ENCODE data around the gene R3HCC1L.
"Not testable (repeated sequence)": the region's sequence is repeated elsewhere in the genome, so short reads cannot be mapped to it uniquely, and the experiment has no call there.

R3HCC1L gene

DNA sequence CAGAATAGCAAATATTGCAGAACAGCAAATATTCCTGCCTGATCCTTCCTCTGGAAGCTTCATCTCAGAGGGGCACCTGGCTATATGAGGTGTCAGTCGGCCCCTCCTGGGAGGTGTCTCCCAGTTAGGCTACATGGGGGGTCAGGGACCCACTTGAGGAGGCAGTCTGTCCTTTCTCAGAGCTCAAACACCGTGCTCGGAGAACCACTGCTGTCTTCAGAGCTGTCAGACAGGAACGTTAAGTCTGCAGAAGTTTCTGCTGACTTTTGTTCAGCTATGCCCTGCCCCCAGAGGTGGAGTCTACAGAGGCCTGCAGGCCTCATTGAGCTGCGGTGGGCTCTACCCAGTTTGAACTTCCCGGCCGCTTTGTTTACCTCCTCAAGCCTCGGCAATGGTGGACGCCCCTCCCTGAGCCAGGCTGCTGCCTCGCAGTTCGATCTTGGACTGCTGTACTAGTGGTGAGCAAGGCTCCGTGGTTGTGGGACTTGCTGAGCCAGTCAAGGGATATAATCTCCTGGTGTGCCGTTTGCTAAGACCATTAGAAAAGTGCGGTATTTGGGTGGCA, 48.0 kb downstream of the R3HCC1L start:
- DNase-seq = not testable (repeated sequence)

DNA sequence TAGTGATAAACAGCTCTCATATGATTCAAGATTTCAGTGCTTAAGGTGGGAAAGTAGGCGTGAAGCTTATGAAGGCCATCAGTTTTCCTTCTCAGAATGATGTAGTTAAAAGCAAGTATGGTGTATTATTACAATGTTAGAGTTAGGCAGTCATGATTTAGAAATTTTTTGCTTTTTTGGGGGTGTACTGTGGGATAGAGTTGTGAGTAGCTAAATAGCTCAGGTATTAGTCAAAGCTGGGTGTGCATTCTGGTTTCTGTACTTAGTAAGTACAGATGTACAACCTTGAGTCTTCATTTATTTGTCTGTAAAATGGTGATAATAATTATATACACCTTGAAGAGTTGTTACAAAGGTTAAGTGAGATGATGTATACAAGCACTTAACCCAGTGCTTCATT, 52.2 kb downstream of the R3HCC1L start:
- no peak for DNase-seq

DNA sequence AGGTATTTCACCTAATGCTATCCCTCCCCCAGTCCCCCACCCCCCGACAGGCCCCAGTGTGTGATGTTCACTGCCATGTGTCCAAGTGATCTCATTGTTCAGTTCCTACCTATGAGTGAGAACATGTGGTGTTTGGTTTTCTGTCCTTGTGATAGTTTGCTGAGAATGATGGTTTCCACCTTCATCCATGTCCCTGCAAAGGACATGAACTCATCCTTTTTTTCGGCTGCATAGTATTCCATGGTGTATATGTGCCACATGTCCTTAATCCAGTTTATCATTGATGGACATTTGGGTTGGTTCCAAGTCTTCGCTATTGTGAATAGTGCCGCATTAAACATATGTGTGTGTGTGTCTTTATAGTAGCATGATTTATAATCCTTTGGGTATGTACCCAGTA, 56.3 kb downstream of the R3HCC1L start:
- not testable (repeated sequence) for DNase-seq

DNA sequence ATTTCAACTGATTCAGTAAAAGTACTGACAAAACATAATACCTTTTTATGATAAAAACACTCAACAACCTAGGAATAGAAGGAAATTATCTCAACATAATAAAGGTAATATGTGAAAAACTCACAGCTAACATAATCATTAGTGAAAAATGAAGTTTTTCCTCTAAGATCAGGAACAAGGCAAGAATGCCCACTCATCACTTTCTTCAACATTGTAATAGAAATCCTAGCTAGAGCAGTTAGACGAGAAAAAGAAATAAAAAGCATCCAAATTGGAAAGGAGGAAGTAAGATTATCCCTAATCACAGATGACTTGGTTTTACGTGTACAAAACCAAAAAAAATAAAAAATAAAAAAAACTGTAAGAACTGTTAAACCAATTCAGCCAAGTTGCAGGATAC, 58.6 kb downstream of the R3HCC1L start:
- DNase-seq = no peak

DNA sequence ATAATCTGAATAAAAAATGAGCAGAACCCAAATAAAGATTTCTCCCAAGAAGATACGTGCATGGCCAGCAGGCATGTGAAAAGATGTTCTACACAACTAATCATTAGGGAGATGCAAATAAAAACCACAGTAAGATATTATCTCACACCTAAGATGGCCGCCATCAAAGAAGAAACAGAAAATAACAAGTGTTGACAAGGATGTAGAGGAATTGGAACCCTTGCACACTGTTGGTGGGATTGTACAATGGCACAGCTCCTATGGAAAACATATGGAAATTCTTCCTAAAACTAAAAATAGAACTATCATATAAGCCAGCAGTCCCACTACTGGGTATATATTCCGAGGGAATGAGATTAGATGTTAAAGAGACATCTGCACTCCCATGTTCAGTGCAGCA, 60.2 kb downstream of the R3HCC1L start:
- no peak for DNase-seq

DNA sequence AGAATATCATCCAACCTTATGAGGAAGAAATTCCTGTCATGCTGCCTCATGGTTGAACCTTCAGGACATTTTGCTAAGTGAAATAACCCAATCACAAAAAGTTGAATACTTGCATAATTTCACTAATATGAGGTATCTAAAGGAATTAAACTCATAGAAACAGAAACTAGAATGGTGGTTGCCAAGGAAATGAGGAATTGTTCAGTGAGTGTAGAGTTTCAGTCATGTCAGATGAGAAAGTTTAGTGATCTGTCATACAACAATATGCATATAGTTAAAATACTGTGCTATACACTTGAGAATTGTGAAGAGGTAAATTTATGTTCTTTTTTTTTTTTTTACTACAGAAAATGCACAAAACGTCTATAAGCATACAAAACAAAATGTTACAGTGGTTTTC, 60.7 kb downstream of the R3HCC1L start:
- DNase-seq = no peak

DNA sequence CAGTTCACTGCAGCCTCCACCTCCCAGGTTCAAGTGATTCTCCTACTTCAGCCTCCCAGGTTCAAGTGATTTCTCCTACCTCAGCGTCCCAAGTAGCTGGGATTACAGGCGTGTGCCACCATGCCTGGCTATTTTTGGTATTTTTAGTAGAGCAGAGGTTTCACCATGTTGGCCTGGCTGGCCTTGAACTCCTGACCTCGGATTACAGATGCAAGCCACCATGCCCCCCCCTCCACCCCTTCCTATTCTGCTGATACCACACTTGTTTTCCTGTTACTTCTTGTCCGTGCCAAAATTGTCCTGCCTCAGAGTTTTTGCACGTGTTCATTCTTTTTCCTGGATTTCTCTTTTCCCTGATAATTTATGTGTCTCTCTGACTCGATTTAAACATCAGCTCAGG, 62.5 kb downstream of the R3HCC1L start:
- DNase-seq = no peak

DNA sequence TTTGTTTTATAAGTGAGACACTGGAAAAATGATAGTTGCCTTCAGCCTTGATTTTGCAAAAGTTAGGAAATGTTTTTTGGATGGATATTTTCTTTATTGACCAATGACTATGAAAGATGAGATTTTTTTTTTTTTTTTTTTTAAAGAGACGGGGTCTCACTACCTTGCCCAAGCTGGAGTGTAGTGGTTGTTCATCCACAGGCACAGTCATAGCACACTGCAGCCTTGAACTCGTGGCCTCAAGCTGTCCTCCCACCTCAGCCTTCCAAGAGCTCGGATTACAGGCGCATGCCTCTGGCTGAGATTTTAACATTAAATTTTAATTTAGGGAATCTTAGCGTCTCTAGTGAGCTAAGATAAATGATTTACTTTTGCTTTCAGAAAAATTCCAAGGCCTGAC, 67.3 kb downstream of the R3HCC1L start:
- DNase-seq = no peak

DNA sequence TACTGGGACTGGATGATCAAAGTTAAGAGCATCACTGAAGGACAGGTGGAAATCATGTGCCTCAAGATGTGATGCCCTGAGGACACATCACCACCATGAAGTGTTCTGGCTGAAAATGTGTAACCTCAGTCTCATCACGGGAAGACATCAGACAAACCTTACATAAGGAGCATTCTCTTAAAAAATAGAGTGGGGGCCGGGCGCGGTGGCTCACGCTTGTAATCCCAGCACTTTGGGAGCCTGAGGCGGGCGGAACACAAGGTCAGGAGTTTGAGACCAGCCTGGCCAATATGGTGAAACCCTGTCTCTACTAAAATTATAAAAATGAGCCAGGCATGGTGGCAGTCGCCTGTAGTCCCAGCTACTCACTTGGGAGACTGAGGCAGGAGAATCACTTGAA, 67.9 kb downstream of the R3HCC1L start:
- DNase-seq = no peak

DNA sequence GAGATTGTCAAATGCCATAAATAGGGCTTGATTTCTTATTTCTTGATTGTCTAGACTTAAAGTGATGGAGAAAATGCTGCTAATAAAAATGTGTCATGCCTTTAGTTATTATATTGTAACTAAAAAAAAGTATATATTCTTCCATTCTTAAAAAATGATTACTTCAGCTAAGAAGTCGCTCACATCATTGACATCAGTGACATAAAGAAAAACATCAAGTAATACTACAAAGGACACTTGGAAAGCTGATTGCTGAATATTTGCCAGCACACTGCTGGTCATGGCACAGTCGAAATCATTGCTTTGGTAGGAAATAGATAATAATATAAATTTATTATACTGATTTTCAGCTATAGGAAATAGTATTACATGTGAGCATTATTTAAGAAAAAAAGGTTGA, 70.9 kb downstream of the R3HCC1L start:
- no peak for DNase-seq

DNA sequence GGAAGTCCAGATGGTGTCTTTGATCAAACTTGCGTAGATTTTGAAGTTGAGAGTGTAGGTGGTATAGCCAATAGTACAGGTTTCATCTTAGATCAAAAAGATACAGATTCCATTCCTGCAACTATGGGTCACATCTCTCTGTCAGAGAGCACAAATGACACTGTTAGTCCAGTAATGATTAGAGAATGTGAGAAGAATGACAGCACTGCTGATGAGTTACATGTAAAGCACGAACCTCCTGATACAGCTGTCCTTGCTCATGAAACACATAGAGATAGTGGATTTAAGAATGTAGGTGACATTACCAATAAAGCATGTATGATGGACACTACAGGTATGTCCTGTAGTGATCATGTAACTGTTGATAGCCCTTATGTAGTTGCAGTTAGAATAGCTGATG, 74.5 kb downstream of the R3HCC1L start:
- no peak for DNase-seq

DNA sequence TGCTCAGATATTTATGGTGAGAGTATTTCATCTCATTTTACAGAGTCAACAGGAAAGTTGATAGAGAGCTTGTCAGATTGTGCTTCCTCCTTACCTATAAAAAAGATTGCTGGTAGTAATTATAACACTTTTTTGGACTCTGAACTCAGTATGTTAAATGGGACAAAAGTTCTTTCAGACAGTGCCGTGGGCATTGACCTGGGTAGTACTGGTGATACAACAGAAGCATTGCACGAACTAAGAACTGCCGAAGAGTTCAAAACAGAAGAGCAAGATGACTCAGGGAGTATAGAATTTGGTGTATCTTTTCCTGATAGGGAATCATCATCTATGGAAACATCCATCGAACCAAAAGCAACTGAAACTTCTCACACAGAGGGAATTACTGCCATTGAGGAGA, 75.0 kb downstream of the R3HCC1L start:
- no peak for DNase-seq

DNA sequence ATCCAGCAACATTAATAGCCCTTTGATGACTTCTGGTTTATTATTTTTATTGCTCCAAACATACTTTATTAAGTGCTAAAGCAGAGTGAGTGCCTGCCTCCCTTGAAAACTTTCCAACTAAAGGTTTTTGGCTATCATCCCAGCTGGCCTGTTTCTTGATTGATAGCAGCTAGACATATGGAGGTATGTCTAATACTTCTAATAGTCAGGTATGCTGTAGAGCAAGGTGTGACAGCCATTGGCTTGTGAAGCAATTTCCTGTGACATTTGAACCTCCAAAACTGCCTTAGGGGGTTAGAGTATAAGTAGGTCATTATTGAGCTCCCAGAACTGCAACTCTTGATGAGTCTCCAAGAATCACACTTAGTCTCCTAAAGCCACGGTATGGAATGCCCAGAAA, 77.7 kb downstream of the R3HCC1L start:
- no peak for DNase-seq

DNA sequence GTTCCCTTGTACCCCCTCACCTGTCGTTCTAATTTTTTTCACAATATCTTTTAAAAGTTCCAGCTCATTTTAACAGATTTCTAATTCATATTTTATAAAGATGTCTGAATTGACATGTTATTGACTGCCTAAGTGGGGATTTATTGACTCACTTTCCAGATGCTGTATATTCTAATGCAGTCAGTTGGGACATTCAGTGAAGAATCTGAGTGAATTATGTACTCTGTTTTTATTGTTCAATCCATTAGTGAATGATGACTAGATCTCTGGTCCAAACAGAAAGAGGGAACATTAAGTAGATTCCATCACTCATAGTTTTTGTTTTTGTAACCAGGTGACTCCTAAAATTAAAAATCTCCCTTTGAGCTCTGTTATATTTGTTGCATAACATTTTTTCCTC, 79.3 kb downstream of the R3HCC1L start:
- DNase-seq = no peak

DNA sequence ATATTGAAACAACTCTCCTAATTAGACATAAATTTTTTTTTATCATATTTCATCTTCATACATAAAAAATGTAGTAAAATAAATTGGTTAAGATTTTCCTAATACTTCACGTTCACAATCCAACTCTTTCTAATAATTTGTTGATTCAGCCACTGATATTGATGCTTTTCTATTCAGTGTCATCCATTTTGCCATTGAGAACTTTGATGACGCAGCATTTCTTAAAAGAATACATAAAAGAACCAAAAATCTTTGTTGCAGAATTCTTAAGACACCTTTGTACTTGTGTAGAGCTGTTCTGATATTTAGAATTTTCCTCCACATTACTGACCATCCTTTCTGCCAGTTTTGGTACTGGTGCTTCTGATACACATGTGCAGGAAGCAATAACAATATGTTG, 80.9 kb downstream of the R3HCC1L start:
- no peak for DNase-seq

DNA sequence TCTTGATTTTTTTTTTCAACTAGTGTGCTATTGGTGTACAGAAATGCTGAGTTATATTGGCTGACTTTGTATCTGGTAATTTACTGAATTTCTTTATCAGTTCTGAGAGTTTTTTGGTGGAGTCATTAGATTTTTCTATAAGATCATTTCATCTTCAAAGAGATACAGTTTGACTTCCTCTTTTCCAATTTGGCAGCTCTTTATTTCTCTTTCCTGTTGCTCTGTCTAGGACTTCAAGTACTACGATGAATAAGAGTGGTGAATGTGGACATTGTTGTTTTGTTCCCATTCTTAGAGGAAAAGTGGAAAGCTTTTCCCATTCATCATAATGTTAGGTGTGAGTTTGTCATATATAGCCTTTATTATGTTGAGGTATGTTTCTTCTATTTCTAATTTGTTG, 83.3 kb downstream of the R3HCC1L start:
- DNase-seq = no peak

DNA sequence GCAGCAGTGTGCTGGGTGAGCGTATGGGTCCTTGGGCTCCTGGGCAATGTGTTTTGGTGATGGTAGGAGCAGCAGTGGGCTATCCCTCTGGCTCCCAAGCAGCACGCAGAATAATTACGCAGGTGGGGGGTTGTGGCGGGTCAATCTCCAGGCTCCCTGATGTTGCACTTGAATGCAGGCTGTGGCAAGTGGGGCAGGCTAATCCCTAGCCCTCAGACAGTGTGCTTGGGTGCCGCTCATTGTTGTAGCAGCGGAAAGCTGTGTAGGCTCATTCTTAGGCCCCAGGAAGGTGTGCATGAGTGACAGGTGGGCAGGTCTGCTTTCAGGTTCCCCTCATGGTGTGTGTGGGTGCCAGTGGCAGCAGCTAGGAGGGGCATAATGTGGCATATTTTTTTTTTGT, 89.4 kb downstream of the R3HCC1L start:
- DNase-seq = no peak

DNA sequence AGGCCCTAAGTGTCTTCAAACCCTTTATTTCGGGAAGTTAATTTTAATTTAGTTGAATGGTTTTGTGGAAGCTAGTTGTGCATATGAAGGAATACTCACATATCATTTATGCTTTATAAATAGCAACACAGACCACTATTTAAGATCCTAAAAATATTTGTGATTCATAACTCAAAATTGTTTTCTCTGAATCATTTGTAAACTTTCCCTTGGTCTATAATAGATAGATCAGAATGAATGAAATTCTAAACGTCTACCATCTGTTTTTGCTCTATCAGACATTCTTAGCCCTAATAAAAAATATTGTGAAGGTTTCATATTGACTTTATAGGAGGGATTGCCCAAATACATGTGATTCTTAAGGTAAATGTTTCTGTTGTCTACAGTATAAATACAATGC, 90.1 kb downstream of the R3HCC1L start:
- no peak for DNase-seq

DNA sequence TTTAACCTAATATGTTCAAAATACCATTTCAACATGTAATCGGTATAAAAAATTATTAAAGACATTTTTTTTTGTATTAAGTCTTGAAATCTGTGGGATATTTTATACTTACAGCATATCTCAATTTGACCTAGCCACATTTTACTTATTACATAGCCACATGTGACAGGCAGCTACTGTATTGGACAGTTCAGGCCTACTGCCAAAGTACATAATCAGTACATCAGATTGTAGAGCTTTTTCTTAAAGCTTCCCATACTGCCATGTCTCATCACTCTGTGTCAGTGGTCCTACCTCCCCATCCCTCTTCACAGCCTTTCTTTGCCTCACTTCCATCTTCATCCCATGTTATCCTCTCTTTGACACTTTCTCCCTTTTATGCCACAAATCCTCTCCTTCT, 90.5 kb downstream of the R3HCC1L start:
- DNase-seq = no peak

DNA sequence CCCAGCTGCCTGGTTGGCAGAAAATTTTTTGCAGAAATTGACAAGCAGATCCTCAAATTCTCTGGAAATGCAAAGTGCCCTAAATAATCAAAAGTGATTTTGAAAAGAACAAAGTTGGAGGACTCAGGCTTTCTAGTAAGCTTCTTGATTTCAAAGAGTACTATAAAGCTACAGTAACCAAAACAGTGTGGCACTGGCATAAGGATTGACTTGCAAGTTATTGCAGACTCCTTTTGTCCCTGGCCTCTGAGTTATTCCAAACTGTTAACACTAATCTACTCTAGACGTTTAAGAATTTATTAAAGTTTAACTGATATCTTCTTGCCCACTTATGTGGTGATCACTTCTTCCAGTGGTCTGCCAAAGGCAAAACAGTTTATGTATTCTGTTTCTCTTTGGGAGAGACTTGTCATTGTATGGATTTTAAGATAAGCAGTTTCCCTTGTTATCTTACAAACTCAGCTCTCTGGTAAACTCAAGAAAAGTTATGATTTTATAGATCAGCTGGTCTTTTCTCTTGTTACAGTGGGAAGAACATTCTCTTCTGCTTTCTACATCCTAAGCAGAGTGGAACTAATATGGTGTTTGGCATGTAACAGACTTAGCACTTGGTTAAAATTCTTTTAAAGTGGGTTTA, 92.2 kb downstream of the R3HCC1L start:
- DNase-seq = no peak

DNA sequence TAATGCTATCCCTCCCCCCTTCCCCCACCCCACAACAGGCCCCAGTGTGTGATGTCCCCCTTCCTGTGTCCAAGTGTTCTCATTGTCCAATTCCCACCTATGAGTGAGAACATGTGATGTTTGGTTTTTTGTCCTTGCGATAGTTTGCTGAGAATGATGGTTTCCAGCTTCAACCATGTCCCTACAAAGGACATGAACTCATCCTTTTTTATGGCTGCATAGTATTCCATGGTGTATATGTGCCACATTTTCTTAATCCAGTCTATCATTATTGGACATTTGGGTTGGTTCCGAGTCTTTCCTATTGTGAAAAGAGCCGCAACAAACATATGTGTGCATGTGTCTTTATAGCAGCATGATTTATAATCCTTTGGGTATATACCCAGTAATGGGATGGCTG, 93.3 kb downstream of the R3HCC1L start:
- DNase-seq = not testable (repeated sequence)

DNA sequence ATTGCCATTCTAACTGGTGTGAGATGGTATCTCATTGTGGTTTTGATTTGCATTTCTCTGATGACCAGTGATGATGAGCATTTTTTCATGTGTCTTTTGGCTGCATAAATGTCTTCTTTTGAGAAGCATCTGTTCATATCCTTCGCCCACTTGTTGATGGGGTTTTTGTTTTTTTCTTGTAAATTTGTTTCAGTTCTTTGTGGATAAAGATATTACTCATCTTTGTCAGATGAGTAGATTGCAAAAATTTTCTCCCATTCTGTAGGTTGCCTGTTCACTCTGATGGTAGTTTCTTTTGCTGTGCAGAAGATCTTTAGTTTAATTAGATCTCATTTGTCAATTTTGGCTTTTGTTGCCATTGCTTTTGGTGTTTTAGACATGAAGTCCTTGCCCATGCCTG, 93.8 kb downstream of the R3HCC1L start:
- not testable (repeated sequence) for DNase-seq

DNA sequence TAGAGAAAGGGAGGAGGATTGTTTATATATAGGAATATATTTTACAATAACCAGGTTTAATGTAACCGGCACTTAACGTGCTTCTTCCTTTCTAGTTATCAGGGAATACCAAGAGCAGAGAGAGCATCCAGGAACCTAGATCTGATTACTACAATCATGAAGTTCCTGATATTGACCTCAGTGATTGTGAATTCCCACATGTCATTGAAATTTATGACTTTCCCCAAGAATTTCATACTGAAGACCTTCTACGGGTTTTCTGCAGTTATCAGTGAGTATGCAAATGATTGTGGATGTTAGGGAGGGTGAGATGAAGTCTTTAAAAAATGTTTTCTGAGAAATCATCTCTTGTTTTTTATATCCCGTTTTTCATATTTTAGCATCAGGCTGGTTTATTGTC, 97.0 kb downstream of the R3HCC1L start:
- no peak for DNase-seq

DNA sequence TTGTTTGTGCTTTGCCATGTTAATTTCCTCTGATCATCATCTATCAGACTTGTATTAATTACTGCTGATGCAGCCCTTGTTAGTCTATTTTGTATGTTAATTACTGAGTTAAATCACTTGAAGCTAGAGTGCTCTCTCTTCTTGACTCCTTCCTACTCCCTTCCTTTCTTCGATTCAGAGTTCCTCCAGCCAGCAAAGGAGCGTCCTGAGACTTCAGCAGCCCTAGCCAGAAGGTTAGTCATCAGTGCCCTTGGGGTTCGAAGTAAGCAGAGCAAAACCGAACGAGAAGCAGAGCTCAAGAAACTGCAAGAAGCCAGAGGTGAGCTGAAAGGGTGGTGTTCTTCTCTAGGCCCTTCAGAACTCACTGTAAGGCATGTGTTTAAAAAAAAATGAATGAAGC, 101.4 kb downstream of the R3HCC1L start:
- DNase-seq = no peak

DNA sequence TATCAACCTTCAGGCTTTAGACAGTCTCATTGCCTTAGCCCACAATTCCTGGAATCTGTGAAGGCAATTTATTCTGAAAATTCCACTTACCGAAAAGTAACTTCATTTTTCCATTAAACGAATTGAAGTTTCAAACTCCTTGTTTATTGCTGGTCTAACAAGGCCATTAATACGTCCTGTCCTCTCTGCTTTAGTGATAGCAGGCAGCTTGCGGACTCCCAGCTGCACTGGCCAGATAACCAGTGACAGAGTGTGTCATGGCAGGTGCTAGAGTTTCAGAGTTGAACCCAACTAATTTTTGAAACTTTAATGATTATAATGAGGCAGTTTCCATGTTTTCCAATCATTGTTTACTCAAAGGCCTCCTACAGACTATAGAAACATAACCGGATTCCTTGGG, 102.4 kb downstream of the R3HCC1L start:
- DNase-seq = no peak

DNA sequence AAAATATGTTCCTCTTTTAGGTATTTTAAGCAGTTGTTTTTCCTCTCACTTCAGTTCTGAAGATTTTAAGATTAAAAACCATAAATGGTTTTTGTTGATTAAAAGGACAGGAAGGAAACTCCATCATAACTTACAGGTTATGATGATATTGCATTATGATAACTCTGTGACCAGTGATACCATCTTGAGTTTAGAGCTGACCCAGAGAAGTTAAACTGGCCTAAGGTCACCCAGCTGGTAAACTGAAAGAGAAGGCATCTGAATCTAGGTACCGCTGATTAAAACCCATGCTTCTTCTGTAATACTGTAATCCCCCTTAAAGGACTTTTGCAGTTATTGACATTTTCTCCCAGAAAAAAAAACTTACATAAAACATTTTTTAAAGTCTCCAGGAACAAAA, 103.9 kb downstream of the R3HCC1L start:
- DNase-seq = no peak

All from KG1 (cell line).